HG03342 (cell line): ENCODE measurements around the gene MYH6.
"Not testable (repeated sequence)": the region's sequence is repeated elsewhere in the genome, so short reads cannot be mapped to it uniquely, and the experiment has no call there.

Source experiments
- ATAC-seq: cut with Tn5 transposase; IDR thresholded peaks from one replicate; pipeline ENCODE4 v1.9.1; 2021; ENCODE audit warnings: mild to moderate bottlenecking, moderate library complexity; ENCODE audit not compliant: unreplicated experiment

MYH6 gene

DNA sequence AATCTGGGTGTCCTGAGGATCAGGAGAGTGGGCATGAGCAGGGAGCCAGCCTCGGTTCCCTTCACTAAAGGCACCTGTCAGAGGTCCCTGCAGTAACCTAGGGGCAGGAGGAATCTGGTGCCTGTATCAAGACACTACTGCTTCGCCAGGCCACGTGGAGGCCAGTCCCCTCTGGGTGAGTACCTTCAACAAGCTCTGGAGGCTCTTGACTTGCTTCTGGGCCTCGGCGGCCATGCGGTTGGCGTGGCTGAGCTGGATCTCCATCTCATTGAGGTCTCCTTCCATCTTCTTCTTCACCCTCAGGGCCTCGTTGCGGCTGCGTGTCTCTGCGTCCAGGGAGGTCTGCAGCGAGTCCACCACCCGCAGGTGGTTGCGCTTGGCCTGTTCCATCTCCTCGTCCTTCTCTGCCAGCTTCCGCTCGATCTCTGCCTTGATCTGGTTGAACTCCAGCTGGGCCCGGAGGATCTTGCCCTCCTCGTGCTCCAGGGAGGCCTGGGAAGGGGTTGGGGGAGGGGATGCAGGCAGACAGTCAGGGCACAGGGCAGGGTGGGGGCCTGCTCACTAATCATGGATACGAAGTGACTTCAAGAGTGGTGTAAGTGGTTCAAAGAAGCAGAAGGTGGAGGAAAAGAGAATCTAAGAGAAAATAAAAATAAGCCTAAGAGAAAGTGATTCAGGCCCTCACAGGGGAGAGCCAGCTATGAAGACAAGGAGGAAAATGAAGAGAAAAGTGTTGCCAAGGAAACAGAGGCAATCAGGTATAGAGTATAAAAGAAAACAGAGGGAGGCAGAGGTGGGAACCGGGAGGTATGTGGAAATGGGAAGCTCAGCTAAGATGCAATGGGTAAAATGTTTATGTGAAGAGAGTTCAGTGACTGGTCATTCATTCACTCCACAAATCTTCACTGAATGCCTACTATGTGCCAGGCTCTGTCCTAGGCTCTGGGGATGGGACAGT lies 8.0 kb upstream of the MYH6 start:
- no peak for ATAC-seq

DNA sequence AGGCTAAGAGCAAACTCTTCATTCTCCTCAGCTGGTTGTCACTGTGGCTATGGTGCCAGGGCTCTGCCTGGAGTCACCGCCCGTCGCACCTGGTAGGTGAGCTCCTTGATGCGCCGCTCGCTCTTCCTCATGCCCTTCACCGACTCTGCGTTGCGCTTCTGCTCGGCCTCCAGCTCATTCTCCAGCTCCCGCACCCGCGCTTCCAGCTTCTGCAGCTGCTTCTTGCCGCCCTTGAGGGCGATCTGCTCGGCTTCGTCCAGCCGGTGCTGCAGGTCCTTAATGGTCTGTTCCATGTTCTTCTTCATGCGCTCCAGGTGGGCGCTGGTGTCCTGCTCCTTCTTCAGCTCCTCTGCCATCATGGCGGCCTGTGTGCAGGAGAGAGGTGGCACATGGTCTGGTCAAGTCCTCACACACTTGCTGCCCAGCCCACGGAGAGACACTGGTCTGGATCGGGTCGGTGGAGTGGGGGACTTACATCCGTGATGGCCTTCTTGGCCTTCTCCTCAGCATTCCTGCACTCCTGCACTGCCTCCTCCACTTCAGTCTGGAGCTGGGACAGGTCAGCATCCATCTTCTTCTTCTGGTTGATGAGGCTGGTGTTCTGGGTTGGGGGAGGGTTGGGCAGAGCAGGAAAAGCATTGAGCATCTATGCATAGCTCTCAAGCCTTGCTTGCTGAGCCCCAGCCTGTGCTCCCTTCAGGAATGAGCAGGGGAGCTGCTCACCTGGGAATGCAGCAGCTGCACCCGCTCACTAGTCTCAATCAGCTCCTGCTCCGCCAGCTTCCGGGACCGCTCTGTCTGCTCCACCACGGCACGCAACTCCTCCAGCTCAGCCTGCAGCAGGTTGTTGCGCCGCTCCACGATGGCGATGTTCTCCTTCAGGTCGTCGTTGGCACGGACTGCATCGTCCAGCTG lies 7.1 kb upstream of the MYH6 start:
- ATAC-seq, result no peak

DNA sequence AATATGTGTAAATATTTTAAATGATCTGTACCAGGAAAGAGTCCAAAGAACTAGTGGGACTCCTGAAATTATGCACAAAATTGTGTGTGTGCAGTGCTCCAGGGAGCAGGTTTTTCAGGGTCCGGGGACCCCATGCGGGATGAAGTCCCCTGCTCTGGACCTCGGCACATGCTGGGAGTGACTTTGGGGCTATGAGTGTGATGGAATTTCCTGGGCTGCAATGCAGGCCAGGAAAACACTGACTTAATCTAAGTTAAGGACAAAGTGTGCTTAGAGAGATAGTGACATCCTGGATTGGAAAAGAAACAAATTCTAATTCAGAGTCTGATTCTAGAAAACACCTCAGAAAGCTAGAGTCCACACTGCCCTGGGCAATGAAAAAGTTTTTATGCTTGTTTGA lies 6.2 kb upstream of the MYH6 start:
- ATAC-seq, result no peak

DNA sequence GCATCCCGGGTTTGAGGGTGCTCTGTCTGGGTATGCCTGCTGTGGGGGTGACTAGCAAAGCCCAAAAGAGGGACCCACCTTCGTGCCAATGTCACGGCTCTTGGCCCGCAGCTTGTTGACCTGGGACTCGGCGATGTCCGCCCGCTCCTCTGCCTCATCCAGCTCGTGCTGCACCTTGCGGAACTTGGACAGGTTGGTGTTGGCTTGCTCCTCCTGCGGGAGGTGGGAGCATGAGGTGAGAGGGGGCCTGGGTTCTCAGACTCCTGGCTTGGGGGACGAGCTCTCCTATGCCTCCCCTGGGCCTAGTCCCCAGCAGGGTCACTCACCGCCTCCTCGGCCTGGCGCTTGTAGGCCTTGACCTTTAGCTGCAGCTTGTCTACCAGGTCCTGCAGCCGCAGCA lies 5.6 kb upstream of the MYH6 start:
- ATAC-seq, result no peak

DNA sequence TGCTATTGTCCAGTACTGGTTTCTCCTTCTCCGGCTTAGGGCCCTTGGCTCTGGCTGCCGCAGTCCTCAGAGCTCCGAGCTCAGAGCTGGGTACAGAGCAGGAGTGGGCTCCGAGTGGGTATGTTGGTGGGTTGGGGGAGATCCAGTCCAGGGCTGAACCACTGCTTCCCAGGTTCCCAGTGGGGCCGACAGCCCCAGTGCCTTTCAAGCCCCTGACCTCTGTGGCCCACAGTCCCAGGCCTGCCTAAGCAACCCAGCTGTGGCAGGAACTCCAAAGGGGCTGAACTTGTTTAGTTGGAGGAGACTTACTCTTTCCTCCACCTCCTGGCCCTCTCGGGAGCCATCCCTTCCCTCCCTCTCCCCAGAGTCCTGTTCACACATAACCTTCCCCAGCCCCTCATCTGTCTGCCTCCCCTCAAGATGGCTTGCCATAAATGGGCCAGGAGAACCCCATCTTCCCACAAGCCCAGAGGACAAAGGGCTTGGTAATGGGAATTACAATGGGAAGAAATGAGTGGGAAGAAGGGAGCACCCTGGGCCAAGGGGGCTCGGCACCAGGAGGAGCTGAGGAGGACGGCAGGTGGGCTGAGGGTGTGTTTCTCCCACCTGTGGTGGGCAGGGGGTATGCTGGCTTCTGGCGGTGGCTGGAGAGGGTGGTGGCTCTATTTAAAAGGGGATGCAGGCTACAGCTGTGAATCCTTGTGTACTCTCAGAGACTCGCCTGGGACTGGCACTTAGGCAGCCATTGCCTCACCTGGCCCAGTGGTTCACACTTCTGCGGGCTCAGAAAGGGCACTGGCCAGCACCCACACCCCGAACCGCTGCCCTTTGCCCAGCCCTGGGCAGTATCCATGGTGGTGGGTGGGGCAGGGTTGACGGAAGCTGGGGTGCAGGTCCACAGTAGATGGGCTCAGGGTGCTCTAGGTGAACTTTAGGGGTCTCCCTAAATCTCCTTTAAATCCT lies 3.8 kb upstream of the MYH6 start:
- ATAC-seq, result no peak

DNA sequence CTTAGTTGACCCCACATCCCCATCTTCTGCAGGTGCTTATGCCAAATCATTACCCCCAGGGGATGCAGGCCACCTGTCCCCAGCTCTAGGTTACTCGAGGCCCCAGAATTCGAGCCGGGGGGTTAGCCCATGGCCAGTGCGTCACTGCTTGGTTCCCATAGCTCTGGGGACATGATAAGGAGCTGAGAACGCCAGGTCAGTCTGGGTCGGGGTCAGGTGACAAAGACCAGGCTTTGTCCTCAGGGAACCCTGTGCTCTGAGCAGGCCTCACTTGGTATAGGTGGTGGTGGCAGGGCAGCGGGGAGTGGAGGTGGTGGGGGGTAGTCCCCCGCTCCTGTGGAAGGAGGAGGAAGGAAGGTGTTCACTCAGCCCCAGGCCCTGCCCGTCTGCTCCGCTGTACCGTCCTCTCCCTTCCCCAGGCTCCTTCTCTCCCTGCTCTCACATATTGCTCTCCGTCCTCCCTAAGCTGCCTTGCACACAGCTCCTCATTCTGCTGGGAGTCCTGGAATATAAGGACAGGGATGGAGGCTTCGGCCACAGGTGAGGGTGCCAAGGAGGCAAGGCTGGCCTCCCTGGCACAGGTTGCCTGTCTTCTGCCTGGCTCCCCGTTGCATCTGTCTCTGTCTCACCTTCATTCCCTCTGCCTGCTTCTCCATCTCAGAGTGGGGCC lies 2.0 kb upstream of the MYH6 start:
- no peak for ATAC-seq

DNA sequence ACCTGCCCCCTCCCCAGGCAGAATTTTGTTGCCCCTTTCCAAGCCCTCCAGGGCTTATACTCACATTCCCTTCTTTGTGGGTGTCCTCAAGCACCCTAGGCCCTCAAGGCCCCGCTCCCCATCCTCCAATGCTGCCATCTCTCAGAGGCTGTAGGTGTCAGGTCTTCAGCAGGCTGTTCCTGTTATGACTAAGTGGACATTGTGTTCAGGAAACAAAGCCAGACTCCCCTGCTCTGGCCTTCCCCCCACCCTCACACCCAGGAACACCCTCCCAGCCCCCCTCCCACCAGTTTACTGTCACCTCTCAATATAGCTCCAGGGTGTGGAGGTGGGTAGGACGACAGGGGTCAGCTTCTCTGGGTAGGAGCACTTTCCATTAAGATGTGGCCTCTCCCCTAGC lies 1.4 kb upstream of the MYH6 start:
- ATAC-seq, result no peak

DNA sequence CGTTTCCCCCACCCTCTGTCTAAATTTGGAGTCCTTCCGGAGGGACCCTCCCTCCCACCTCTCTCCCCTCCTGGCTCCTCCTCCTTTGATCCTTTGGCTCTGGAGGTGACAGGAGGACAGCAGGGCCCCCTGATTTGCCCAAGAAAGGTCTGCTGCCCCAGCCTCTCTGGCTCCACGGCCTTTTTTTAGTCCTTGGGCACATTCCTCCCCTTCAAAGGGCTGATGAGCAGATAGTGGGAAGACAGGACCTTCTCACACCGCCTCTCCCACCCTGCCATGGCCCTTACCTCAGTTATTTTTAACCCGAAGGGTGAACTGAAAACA lies 196 bp upstream of the MYH6 start:
- ATAC-seq, result no peak

DNA sequence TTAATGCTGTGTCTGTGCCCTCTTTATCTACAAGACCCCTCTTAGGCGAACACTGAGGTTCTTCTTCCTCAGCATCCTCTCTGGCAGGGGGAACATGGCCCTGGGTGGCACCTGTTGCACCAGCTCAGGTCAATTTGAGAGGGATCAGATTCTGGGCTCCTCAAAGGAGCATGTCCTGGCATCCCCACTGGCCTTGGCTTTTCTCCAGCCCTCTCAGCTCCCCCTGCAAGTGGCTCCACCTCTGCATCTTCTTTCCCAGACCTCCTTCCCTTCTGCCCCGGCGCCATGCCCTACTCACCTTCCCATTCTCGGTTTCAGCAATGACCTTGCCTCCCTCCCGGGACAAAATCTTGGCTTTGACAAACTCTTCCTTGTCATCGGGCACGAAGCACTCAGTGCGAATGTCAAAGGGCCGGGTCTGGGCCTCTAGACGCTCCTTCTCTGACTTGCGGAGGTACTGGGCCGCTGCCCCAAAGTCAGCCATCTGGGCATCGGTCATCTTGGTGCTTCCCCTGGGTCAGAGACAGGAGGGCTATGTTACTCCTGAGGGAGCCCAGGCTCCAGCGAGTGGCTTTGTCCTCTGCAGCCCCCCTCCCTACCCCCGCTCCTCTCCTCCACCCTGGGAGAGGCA lies 1.2 kb downstream of the MYH6 start:
- no peak for ATAC-seq

DNA sequence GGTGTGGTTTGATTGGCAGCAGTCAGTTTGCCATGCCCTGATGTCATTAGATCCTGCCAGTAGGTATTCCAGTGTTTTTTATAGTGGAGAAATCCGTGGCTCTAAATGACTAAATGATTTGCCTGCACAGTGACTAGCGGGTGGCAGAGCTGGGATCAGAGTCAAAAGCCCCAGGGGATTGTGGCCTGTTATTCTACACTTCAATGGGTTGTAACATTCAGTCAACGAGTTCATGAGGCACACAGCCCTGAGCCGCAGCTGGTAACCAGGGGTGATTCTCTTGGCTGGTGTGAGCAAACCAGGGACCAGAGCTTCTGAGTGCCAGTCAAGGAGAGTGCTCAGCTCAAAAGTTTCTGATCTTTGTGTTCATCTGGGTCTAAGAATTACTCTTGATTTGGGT lies 1.8 kb downstream of the MYH6 start:
- no peak for ATAC-seq

DNA sequence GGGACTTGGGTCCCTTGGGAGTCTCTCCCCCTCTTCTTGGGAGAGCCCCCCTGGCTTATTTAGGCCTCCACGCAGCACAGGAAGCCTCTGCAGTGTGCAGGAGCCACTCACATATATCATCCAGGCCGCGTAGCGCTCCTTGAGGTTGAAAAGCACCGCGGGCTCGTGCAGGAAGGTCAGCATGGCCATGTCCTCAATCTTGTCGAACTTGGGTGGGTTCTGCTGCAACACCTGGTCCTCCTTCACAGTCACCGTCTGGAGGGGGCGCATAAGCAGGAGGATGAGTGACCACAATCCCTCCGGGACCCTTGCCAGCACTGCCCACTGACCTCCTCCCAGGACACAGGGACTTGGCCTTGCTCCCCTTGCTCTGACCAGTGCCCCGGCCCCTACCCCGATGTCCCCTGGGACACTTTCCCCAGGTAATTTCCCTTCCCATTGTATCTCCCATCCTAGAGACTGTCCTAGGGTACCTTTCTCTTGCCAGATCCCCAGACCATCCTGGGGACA lies 2.5 kb downstream of the MYH6 start:
- ATAC-seq, result no peak

DNA sequence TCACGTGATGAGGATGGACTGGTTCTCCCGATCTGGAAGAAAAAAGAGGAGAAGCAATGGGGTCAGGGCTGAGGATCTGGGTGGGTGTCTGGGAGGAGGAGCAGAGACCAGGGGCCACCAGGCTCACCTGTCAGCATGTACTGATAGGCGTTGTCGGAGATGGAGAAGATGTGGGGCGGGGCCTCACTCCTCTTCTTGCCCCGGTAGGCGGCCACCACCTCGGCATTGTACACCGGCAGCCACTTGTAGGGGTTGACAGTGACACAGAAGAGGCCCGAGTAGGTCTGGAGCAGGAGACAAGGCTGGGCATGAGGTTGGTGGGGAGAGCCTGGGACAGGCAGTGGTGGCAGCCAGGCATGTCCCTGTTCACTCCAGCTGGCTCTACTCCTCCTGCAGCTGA lies 3.0 kb downstream of the MYH6 start:
- no peak for ATAC-seq

DNA sequence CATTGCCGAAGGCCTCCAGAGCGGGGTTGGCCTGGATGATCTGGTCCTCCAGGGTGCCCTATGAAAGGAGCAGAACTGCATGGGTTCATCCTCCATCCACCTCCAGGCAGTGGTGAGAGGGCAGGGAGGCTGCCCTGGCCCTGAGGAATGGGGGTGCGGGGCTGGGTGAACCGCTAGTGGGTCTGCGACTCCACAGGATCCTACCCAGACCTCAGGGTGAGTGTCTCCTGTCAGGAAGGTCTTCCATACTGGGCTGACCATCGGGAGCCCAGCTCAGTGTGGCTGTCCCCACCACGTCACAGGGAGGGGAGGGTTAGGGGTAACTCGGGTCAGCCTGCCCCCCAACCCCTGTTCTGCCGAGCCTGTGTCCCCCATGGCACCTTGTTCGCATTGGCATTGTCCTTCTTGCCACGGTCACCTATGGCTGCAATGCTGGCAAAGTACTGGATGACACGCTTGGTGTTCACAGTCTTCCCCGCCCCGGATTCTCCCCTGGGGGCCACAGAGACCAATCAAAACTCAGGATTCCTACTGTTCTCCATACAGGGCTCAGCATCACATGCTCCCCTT lies 3.7 kb downstream of the MYH6 start:
- no peak for ATAC-seq

DNA sequence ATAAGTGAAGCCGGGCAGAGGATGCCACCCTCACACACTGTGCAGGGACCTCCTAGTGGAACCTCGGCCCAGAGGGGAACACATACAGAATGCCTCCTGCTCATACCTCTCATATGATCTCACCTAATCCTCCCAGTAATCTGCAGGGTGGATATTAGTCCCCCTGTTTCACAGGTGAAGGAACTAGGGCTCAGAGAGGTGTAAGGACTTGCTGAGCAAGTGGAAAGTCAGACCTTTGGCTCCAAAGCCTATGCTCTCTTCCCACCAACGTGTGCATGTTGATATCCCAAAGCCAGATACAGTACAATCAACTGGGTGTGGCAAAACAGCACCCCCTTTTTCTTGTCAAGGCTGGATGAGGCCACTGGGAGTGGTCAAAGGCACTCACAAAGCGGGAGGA lies 4.2 kb downstream of the MYH6 start:
- no peak for ATAC-seq

DNA sequence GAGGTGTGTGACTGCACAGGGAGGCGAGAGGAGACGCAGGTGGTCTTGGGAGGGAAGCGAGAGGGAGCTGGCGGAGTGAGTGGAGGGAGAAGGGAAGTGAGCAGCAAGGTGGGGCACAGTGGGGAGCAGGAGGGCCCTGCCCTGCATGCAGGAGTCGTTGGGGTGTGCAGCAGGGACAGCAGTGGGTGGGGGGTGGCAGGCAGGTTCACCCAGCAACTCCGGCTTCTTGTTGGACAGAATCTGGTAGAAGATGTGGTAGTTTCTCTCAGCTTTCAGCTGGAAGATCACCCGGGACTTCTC lies 5.0 kb downstream of the MYH6 start:
- no peak for ATAC-seq

DNA sequence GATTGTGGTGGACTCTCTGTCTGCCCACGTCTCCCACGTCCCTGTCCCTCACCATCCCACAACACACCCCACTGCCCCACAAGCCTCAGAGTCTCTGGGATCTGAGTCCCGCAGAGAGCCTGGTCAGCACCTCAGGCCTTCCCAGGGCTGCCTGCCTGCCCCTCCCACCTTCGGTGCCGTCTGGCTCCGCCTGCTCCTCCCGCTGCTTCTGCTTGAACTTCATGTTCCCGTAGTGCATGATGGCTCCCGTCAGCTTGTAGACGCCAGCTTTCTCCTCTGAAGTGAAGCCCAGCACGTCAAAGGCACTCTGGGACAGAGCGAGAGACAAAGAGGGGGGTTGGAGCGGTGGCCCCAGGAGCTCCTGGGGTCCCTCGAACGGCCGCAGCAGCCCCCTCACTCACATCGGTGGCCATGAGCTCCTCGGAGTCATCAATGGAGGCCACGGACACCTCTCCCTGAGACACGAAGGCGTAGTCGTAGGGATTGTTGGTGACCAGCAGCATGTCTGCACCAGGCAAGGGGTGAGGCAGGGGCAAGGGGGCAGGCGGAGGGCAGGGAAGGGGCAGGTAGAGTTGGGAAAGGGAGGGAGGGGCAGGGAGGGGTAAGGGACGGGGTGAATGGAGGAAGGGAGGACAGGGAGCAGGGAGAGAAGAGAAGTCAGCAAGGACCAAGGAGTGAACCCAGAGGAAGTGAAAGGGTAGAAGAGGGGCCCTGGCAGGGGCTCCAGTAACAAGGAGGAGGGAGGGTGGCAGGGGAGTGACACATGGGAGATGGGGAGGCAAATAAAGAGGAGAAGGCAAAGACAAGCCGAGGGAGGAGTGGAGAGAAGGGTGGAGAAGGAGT lies 5.6 kb downstream of the MYH6 start:
- no peak for ATAC-seq

DNA sequence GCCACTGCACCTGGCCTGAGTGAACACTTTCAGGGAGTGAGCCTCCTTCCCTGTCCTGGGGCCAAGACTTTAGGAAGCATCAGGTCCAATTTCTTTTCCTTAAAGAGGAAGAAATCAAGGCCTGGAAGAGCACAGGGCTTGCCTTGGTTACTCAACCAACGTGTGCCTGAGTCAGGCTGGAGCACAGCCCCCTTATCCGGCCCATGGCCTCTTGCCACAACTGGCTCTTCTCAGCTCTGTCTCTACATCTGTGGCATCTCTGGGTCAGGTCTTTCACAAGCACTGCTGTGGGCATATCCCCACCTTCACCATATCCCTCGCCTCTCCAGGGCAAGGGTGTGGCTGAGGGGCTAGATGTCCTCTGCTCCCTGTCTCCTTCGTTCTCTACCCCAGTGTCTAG lies 6.8 kb downstream of the MYH6 start:
- ATAC-seq, result no peak

DNA sequence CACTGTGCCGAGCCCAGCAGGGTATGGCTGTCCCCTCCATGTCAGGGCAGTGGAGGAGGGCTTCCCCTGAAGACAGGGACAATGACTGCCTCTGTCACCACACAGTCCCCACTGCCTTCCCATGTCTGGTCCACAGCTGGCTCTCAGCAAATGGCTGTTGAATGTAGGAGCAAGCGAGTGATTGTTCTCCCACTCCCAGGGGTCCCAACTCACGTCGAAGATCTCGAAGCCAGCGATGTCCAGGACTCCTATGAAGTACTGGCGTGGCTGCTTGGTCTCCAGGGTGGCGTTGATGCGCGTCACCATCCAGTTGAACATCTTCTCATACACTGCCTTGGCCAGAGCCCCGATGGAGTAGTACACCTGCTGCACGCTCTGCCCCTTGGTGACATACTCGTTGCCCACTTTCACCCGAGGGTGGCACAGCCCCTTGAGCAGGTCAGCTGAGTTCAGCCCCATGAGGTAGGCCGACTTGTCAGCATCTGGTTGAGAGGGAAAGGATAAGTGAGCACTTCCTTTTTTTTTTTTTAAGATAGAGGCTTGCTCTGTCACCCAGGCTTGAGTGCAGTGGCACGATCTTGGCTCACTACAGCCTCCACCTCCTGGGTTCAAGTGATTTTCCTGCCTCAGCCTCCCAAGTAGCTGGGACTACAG lies 7.5 kb downstream of the MYH6 start:
- ATAC-seq, result not testable (repeated sequence)
